Natural killer cell (primary cell): ENCODE data around the gene NT5C. TPM values are rescaled to one million over a fixed set of nuclear protein-coding genes. Genes with fewer than 3 reads are reported as not detected.

ENCODE experiments used
- ATAC-seq, 3 donors: fragments of 150-1000 bp in 2 of 3; fragments of 200-7000 bp in 1 of 3; cut with Tn5 transposase; 1 replicate in 1 of 3; 2 replicates in 2 of 3; pipeline ENCODE4 v1.10.0; 2021; ENCODE audit warnings: mild to moderate bottlenecking in 2 of 3, moderate library complexity in 2 of 3
- DNase-seq, 2 donors: peaks; one replicate each; pipeline versions ENCODE4 v3.0.0 to v3.0.0-alpha.2; 2013 to 2021; ENCODE audit warnings: mixed read lengths in 1 of 2
- H3K27ac ChIP-seq: one replicate; pipeline ENCODE4 v1.5.1; 2013; ENCODE audit warnings: mild to moderate bottlenecking, low read length
- H3K27me3 ChIP-seq: one replicate; pipeline ENCODE4 v1.6.1; 2013; ENCODE audit warnings: low read length; ENCODE audit not compliant: control insufficient read depth, insufficient read depth
- H3K36me3 ChIP-seq: one replicate; pipeline ENCODE4 v1.6.1; 2013; ENCODE audit warnings: low read length; ENCODE audit not compliant: control insufficient read depth, insufficient read depth
- H3K4me1 ChIP-seq: one replicate; pipeline ENCODE4 v1.6.1; 2013; ENCODE audit warnings: low read length; ENCODE audit not compliant: control insufficient read depth, insufficient read depth
- H3K4me3 ChIP-seq: one replicate; pipeline ENCODE4 v1.5.1; 2013; ENCODE audit warnings: low read length
- H3K9me3 ChIP-seq: one replicate; pipeline ENCODE4 v1.6.1; 2013; ENCODE audit warnings: low read length; ENCODE audit not compliant: control insufficient read depth, insufficient read depth
- H3K27ac Mint-ChIP-seq, 2 donors: one replicate each; pipeline ENCODE4 v1.8.0; 2022; ENCODE audit warnings: mild to moderate bottlenecking in 2 of 2, mixed read lengths in 2 of 2, moderate library complexity in 1 of 2
- H3K27me3 Mint-ChIP-seq, 2 donors: one replicate each; pipeline ENCODE4 v1.8.0; 2022; ENCODE audit warnings: low read depth in 2 of 2, mixed read lengths in 2 of 2
- H3K36me3 Mint-ChIP-seq: one replicate; pipeline ENCODE4 v1.8.0; 2022; ENCODE audit warnings: mixed read lengths
- H3K4me1 Mint-ChIP-seq, 2 donors: one replicate each; pipeline ENCODE4 v1.8.0; 2022; ENCODE audit warnings: mixed read lengths in 2 of 2
- H3K4me3 Mint-ChIP-seq: one replicate; pipeline ENCODE4 v1.8.0; 2022; ENCODE audit warnings: mild to moderate bottlenecking, moderate library complexity, mixed read lengths
- H3K9me3 Mint-ChIP-seq, 2 donors: one replicate each; pipeline ENCODE4 v1.8.0; 2022; ENCODE audit warnings: mixed read lengths in 2 of 2
- CTCF ChIP-seq: fragments of 200-600 bp; IDR thresholded peaks from one replicate; pipeline ENCODE4 v1.8.0; 2022; ENCODE audit warnings: antibody characterized with exemption
- WGBS: methylation state at CpG from one replicate; pipeline ENCODE4 v1.1.7; 2013; ENCODE audit warnings: missing lambda C conversion rate; ENCODE audit not compliant: insufficient coverage; 5-methylcytosine and 5-hydroxymethylcytosine counted together
- intact Hi-C: fragments of 100-400 bp; cut with micrococcal nuclease; formaldehyde crosslinking; loops from one replicate; pipeline ENCODE4 v1.14.2; 2022
- total RNA-seq, 4 donors: library from RNA; stranded (reverse); fragments of 120-200 nt in 1 of 4; gene quantifications; one replicate each; pipeline versions ENCODE4 v1.2.3 to v1.2.4, GENCODE V29; 2013 to 2022

The NT5C gene
- total RNA-seq, 3 donors from 2014 or later (not counting 1 experiment from before 2014, with no cell fraction given): 58.1 to 67.4 (median 61.2) TPM

- DNase-seq: peak; percentile 89 to 94
- H3K4me1 Mint-ChIP-seq: peaks cover 30 to 35% of the 10 kb centered on the region in 2 donors
- peak; percentile 82 to 89 (median 83) for ATAC-seq
- H3K9me3 ChIP-seq: no peaks in the 10 kb centered on the region
- WGBS: under 1% methylated on average over 68 of the region's 68 CpGs
- no peaks in the 10 kb centered on the region for H3K27me3 Mint-ChIP-seq
- intact Hi-C loops: loop anchor here (5.0 kb wide), 2 partner anchors 43 to 73 kb away; partner anchors contain the start of genes JPT1 and SUMO2
- H3K27ac ChIP-seq: peak within 1 kb of the TSS; percentile 65
- peaks cover 36% of the 10 kb centered on the region for H3K4me1 ChIP-seq
- peak within 1 kb of the TSS; percentile 74 to 79 for H3K27ac Mint-ChIP-seq
- H3K27me3 ChIP-seq: no peaks in the 10 kb centered on the region
- H3K4me3 Mint-ChIP-seq: peak within 1 kb of the TSS; percentile 89
- no peak for TF ChIP-seq CTCF
- H3K9me3 Mint-ChIP-seq: no peaks in the 10 kb centered on the region
- peak within 1 kb of the TSS; percentile 93 for H3K4me3 ChIP-seq
- peaks cover 2% of the 10 kb centered on the region for H3K36me3 ChIP-seq
- no peaks in the 10 kb centered on the region for H3K36me3 Mint-ChIP-seq
These were observed 21.9 kb downstream of the NT5C start, which contains the start of gene ARMC7 for GRCh38 chr17:75109407-75110233. Gene ARMC7 (plus strand): TSS chr17:75109969. CDS start chr17:75110289, 320 bp downstream.

DNA sequence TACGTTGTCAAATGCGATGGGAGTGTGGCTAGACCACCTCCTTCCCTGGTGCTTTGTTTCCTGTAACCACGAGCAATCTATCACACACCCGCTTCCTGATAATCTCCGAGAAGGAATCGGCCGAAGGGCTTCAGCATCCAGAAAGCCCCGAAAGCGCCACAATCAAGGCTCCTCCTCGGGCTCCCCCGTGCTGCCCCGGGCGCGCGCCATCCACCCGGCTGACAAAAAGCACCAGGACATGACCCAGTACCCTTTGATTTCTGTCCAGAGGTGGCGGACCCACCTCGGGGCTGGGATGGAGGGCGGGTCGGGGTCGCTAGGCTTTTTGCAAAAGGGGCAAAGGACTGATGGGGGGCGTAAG is 22.5 kb downstream of the NT5C start:
- peaks cover 2% of the 10 kb centered on the region for H3K36me3 ChIP-seq
- no peak for TF ChIP-seq CTCF
- peaks cover 25 to 29% of the 10 kb centered on the region in 2 donors for H3K4me1 Mint-ChIP-seq
- no peak overlapping the region for H3K27ac ChIP-seq
- peak overlapping the region; percentile 89 for H3K4me3 Mint-ChIP-seq
- ATAC-seq (no peak), DNase-seq (peak; percentile 25 to 44)
- no peaks in the 10 kb centered on the region for H3K27me3 Mint-ChIP-seq
- no peaks in the 10 kb centered on the region for H3K36me3 Mint-ChIP-seq
- intact Hi-C loops: loop anchor here (5.0 kb wide), 1 partner anchor 73 kb away; the partner anchor contains the start of gene SUMO2
- H3K4me1 ChIP-seq: peaks cover 30% of the 10 kb centered on the region
- no peaks in the 10 kb centered on the region for H3K27me3 ChIP-seq
- peak overlapping the region in 1 of 2 donors; percentile 74 for H3K27ac Mint-ChIP-seq
- H3K4me3 ChIP-seq: peak overlapping the region; percentile 93
- H3K9me3 ChIP-seq: no peaks in the 10 kb centered on the region
- H3K9me3 Mint-ChIP-seq: no peaks in the 10 kb centered on the region
- WGBS: 7% methylated on average over 22 of the region's 22 CpGs

GRCh38 chr17:75108193-75108592 is 23.3 kb downstream of the NT5C start:
- Mint-ChIP-seq H3K4me3 (peak overlapping the region; percentile 89), H3K4me1 (peaks cover 19 to 25% of the 10 kb centered on the region in 2 donors), H3K9me3 (no peaks in the 10 kb centered on the region), H3K27ac (peak overlapping the region in 1 of 2 donors; percentile 41), H3K36me3 (no peaks in the 10 kb centered on the region), H3K27me3 (no peaks in the 10 kb centered on the region)
- Histone ChIP-seq H3K4me1 (peaks cover 25% of the 10 kb centered on the region), H3K27me3 (no peaks in the 10 kb centered on the region), H3K9me3 (no peaks in the 10 kb centered on the region), H3K4me3 (no peak overlapping the region), H3K27ac (no peak overlapping the region), H3K36me3 (no peaks in the 10 kb centered on the region)
- no peak for TF ChIP-seq CTCF
- 90% methylated on average over 2 of the region's 2 CpGs for WGBS
- DNase-seq (no peak), ATAC-seq (no peak)
- intact Hi-C loops: loop anchor here (5.0 kb wide), 1 partner anchor 74 kb away; the partner anchor contains the start of gene SUMO2
